Right lobe of liver (tissue), 6 donors: ENCODE data around the gene METTL2B. TPM values are rescaled to one million over a fixed set of nuclear protein-coding genes. Genes with fewer than 3 reads are reported as not detected.
"Not testable (repeated sequence)": the region's sequence is repeated elsewhere in the genome, so short reads cannot be mapped to it uniquely, and the experiment has no call there.

Experiments
- ATAC-seq, 4 donors: fragments of 200-7000 bp; cut with Tn5 transposase; one replicate each; pipeline ENCODE4 v1.9.1; 2020; ENCODE audit warnings: mild to moderate bottlenecking in 4 of 4, moderate library complexity in 4 of 4
- DNase-seq, 3 donors: peaks; one replicate each; pipeline ENCODE4 v3.0.0-alpha.2; 2020
- H3K27ac ChIP-seq, 3 donors: fragments of 200-600 bp; one replicate each; pipeline ENCODE4 v1.8.0; 2022
- H3K27me3 ChIP-seq, 2 donors: fragments of 200-600 bp; one replicate each; pipeline ENCODE4 v1.8.0; 2022
- H3K36me3 ChIP-seq, 4 donors: fragments of 200-600 bp; sonication (generic) in 1 of 4; one replicate each; pipeline versions ENCODE4 v1.5.1 to v1.8.0; 2017 to 2022; ENCODE audit warnings: control low read depth in 1 of 4
- H3K4me1 ChIP-seq, 4 donors: fragments of 200-600 bp; sonication (generic) in 1 of 4; one replicate each; pipeline versions ENCODE4 v1.5.1 to v1.8.0; 2017 to 2022; ENCODE audit warnings: control low read depth in 1 of 4
- H3K4me3 ChIP-seq, 3 donors: fragments of 200-600 bp; one replicate each; pipeline ENCODE4 v1.8.0; 2022
- H3K9me3 ChIP-seq, 4 donors: fragments of 200-600 bp; sonication (generic) in 1 of 4; one replicate each; pipeline versions ENCODE4 v1.5.1 to v1.8.0; 2017 to 2022; ENCODE audit warnings: control low read depth in 1 of 4
- CTCF ChIP-seq, 4 donors: fragments of 200-600 bp in 3 of 4; fragments of 450-650 bp in 1 of 4; IDR thresholded peaks; one replicate each; pipeline versions ENCODE4 v1.5.1 to v1.8.0; 2016 to 2022; ENCODE audit warnings: antibody characterized with exemption in 4 of 4, mild to moderate bottlenecking in 2 of 4
- POLR2A ChIP-seq: fragments of 450-650 bp; IDR thresholded peaks from one replicate; pipeline ENCODE4 v1.6.1; 2017; ENCODE audit warnings: antibody characterized with exemption, mild to moderate bottlenecking
- WGBS: methylation state at CpG from one replicate; pipeline ENCODE4 v1.1.6; 2018; ENCODE audit warnings: low coverage, low lambda C conversion rate; ENCODE audit not compliant: insufficient coverage; ENCODE audit errors: missing lambda C conversion rate; 5-methylcytosine and 5-hydroxymethylcytosine counted together
- intact Hi-C, 2 donors: fragments of 100-400 bp; cut with DNase I; formaldehyde crosslinking; loops; one replicate each; pipeline versions ENCODE4 v1.11.2 to v1.14.1; 2022
- total RNA-seq, 6 experiments: library from RNA; depleted of rRNA in 2 of 6; stranded (reverse); fragments of >200 nt in 2 of 6; fragmentation: NEBNext Ultra II Directional in 3 of 6; extraction: Animal tissue kit (Norgen Biotek cat#: 25700) in 3 of 6; gene quantifications; one replicate each; pipeline versions ENCODE4 v1.1.0 to v1.2.4, GENCODE V29; 2016 to 2023
- donor health status: DM: no; HTN: yes; CAD: no.
- donor health status: DM: no; HTN: no; CAD: no.
- donor health status: DM: no; HTN: no; CAD: no.
- donor health status: DM: no; HTN: yes; CAD: no.
- donor health status: DM: no; HTN: yes; CAD: no.

METTL2B gene
- total RNA-seq, 6 experiments from 2014 or later = 10.8 to 15.1 (median 13.6) TPM

GRCh38 chr7:128458956-128459355 lies 17.6 kb upstream of the METTL2B start:
- no peaks in the 10 kb centered on the region for H3K27me3 ChIP-seq
- no peaks in the 10 kb centered on the region for H3K9me3 ChIP-seq
- DNase-seq = no peak
- ATAC-seq = no peak
- peaks cover 0 to 26% (median 3%) of the 10 kb centered on the region in 4 donors for H3K4me1 ChIP-seq
- H3K4me3 ChIP-seq = no peak overlapping the region
- WGBS = 35% methylated on average over 3 of the region's 3 CpGs
- intact Hi-C loops = no loop called here
- TF ChIP-seq POLR2A (no peak), CTCF (IDR thresholded peaks at IDR 0.05) (no peak)
- no peaks in the 10 kb centered on the region for H3K36me3 ChIP-seq
- no peak overlapping the region for H3K27ac ChIP-seq

- peaks cover 0 to 22% (median 3%) of the 10 kb centered on the region in 4 donors for H3K4me1 ChIP-seq
- intact Hi-C loops = no loop called here
- no peaks in the 10 kb centered on the region for H3K36me3 ChIP-seq
- H3K27me3 ChIP-seq = no peaks in the 10 kb centered on the region
- no peaks in the 10 kb centered on the region for H3K9me3 ChIP-seq
- TF ChIP-seq CTCF (IDR thresholded peaks at IDR 0.05) (peak; percentile 70 to 81 (median 74)), POLR2A (no peak)
- ATAC-seq (peak; percentile 36 to 67 (median 52)), DNase-seq (peak in 1 of 3 donors; percentile 56)
- H3K4me3 ChIP-seq = no peak overlapping the region
- WGBS = 31% methylated on average over 5 of the region's 5 CpGs
- no peak overlapping the region for H3K27ac ChIP-seq
Measured at GRCh38 chr7:128459394-128459878, 17.1 kb upstream of the METTL2B start.

- WGBS = 75% methylated on average over 5 of the region's 5 CpGs
- DNase-seq = no peak
Measured at GRCh38 chr7:128462460-128462859, 14.1 kb upstream of the METTL2B start.

GRCh38 chr7:128463345-128463744 lies 13.2 kb upstream of the METTL2B start:
- intact Hi-C loops = loop anchor here in 1 of 2 donors (5.0 kb wide), 1 partner anchor 36 kb away; no protein-coding TSS in a partner anchor
- not testable (repeated sequence) for H3K27ac ChIP-seq, H3K4me1 ChIP-seq, ATAC-seq, H3K9me3 ChIP-seq, H3K36me3 ChIP-seq, H3K4me3 ChIP-seq, DNase-seq, H3K27me3 ChIP-seq
- WGBS = 95% methylated on average over 4 of the region's 30 CpGs

More at GRCh38 chr7:128462460-128462859, 14.1 kb upstream of the METTL2B start:
- no peak for TF ChIP-seq POLR2A
- no peak for TF ChIP-seq CTCF (IDR thresholded peaks at IDR 0.05)
- no peaks in the 10 kb centered on the region for H3K9me3 ChIP-seq
- ATAC-seq = no peak
- intact Hi-C loops = loop anchor here in 1 of 2 donors (5.0 kb wide), 1 partner anchor 35 kb away; no protein-coding TSS in a partner anchor
- no peaks in the 10 kb centered on the region for H3K36me3 ChIP-seq
- no peaks in the 10 kb centered on the region for H3K27me3 ChIP-seq
- no peak overlapping the region for H3K27ac ChIP-seq
- H3K4me3 ChIP-seq = no peak overlapping the region
- H3K4me1 ChIP-seq = peaks cover 0 to 4% (median 0%) of the 10 kb centered on the region in 4 donors

- not testable (repeated sequence) for H3K9me3 ChIP-seq, H3K27ac ChIP-seq, ATAC-seq, H3K36me3 ChIP-seq, DNase-seq, H3K4me1 ChIP-seq, H3K27me3 ChIP-seq, H3K4me3 ChIP-seq
- WGBS = 38% methylated on average over 6 of the region's 8 CpGs
- intact Hi-C loops = loop anchor here in 1 of 2 donors (5.0 kb wide), 1 partner anchor 37 kb away; no protein-coding TSS in a partner anchor
Measured at GRCh38 chr7:128463933-128464332, 12.6 kb upstream of the METTL2B start.

- DNase-seq, ATAC-seq, intact Hi-C loops: not testable (repeated sequence)
Measured at GRCh38 chr7:128466871-128467270, 9.7 kb upstream of the METTL2B start.

GRCh38 chr7:128477336-128477690 lies 765 bp downstream of the METTL2B start:
- intact Hi-C loops, H3K27me3 ChIP-seq, H3K9me3 ChIP-seq, DNase-seq, ATAC-seq: not testable (repeated sequence)
- H3K27ac ChIP-seq = peak overlapping the region in 1 of 3 donors; percentile 51
- H3K4me1 ChIP-seq = peaks cover 0 to 11% (median 4%) of the 10 kb centered on the region in 4 donors
- peaks cover 0 to 10% (median 0%) of the 10 kb centered on the region in 4 donors for H3K36me3 ChIP-seq
- H3K4me3 ChIP-seq = peak overlapping the region; percentile 67 to 92 (median 91)
- 4% methylated on average over 4 of the region's 4 CpGs for WGBS

More at GRCh38 chr7:128466871-128467270, 9.7 kb upstream of the METTL2B start:
- not testable (repeated sequence) for H3K36me3 ChIP-seq, H3K4me3 ChIP-seq, H3K4me1 ChIP-seq, H3K9me3 ChIP-seq, H3K27ac ChIP-seq, H3K27me3 ChIP-seq

GRCh38 chr7:128479082-128479481 lies 2.5 kb downstream of the METTL2B start:
- 81% methylated on average over 4 of the region's 4 CpGs for WGBS
- H3K27me3 ChIP-seq, intact Hi-C loops, H3K9me3 ChIP-seq, ATAC-seq, H3K27ac ChIP-seq, DNase-seq, H3K4me3 ChIP-seq: not testable (repeated sequence)
- Histone ChIP-seq H3K36me3 (peaks cover 0 to 10% (median 0%) of the 10 kb centered on the region in 4 donors), H3K4me1 (peaks cover 0 to 11% (median 4%) of the 10 kb centered on the region in 4 donors)

- intact Hi-C loops, H3K27me3 ChIP-seq, H3K4me3 ChIP-seq, H3K9me3 ChIP-seq, DNase-seq, H3K27ac ChIP-seq, H3K4me1 ChIP-seq, ATAC-seq, H3K36me3 ChIP-seq: not testable (repeated sequence)
- WGBS = 89% methylated on average over 2 of the region's 6 CpGs
Measured at GRCh38 chr7:128488134-128488533, 11.6 kb downstream of the METTL2B start.
